Left renal cortex interstitium (tissue), 4 donors: ENCODE results near the gene RANBP3. TPM values are rescaled to one million over a fixed set of nuclear protein-coding genes. Genes with fewer than 3 reads are reported as not detected.
A peak's percentile ranks its signal among the peaks of the same experiment; 100 is the strongest.
"Not testable (repeated sequence)": the region's sequence is repeated elsewhere in the genome, so short reads cannot be mapped to it uniquely, and the experiment has no call there.

ENCODE experiments used
- DNase-seq, 4 donors: peaks; one replicate each; pipeline ENCODE4 v3.0.0-alpha.2; 2013; ENCODE audit warnings: low read depth in 4 of 4, low spot score in 2 of 4, missing footprints in 1 of 4
- polyA plus RNA-seq, 4 donors: library from polyadenylated mRNA; unstranded; fragments of 120-200 nt; gene quantifications; one replicate each; pipeline ENCODE4 v1.2.1, GENCODE V29; 2013; ENCODE audit not compliant: insufficient read length in 4 of 4

RANBP3 gene
- polyA plus RNA-seq, 4 donors, result 67.7 to 73.7 (median 72.4) TPM

DNA sequence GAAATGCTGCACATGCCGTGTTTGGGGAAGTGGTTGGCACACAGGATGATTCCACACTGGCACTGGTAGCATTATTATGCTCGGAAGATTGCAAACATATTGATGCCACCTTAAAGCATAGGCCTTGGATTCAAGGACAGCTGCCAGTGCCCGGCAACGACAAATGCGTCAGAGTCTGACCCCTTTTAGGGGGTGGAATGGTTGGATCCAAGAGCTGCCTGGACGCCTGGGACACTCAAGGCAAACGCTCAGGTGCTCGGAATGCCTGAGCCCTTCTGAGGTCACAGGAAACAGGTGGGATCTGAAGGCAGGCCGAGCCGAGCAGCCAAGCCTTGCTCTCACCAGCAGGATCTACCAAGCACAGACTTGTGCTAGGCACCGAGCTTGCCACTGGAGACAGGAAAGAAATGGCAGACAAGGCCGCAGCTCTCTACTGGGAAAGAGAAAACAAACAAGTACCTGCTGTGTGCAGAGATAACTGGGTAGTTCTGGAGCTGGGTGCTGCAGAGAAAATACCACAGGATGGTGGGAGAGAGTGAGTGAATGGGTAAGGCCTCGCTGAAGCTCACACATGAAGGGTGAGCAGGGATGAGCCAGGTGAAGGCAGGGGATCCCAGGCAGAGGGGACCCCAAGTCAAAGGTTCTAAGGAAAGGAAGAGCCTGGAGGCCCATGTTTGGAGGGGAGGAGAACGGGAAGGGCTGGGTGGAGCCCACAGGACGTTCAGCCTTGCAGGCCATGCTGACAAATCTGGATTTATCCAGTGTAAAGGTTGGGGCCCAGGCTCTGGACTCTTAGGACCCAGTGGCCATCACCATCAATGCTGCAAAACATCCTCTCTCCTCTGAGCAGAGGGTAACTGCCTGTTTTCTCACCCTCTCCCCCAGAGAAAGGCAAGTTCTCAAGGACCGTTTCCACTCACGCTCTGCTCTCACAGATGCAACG, 9.2 kb downstream of the RANBP3 start:
- no peak for DNase-seq

DNA sequence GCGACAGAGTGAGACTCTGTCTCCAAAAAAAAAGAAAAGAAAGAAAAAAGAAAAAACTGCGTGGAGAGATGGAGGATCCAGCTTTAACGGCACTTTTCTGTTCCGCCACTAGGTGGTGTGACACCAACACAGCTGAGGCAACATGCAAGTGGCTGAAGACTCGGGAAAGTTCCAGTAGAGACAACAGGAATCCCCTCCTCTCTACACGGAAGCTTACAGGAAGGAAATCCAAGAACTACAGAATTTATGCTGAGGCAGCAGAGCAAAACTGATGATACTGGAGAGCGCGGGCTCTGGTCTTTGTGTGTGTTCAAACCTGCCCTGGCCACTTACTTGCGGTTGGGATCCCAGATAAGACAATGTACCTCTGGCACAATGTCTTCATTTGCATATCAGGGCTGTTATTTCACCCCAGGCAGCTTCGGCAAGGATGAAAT, 9.9 kb downstream of the RANBP3 start:
- peak in 1 of 4 donors; percentile 51 for DNase-seq

DNA sequence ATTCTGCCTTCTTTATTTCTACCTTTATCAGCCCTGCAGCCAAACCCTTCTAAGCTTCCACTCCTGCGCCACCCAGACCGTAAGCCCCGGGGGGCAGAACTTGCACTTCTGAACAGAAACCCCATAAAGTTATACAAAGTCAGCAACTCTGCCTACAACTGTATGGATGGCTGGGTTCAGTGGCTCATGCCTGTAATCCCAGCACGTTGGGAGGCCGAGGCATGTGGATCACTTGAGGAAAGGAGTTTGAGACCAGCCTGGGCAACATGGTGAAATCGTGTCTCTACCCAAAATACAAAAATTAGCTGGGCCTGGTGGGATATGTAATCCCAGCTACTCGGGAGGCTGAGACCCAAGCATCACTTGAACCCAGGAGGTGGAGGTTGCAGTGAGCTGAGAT, 10.4 kb downstream of the RANBP3 start:
- no peak for DNase-seq

DNA sequence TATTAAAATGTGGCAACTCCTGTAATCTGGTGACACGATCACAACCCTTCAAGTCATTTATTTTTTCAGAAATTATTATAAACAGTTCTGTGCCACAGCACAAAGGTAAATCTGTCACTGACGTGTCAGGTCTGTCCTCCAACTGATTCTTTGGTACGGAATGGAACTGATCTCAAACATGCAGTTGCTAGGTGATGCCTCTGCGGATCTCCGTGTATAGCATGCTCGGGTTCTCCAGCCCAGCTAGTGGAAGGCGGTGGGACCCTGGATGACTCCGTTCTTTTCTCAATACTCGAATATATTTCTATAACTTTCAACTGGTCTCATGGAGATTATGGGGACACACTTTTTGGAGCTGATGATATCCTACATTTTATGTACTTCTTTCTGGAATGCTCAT, 11.0 kb downstream of the RANBP3 start:
- no peak for DNase-seq

DNA sequence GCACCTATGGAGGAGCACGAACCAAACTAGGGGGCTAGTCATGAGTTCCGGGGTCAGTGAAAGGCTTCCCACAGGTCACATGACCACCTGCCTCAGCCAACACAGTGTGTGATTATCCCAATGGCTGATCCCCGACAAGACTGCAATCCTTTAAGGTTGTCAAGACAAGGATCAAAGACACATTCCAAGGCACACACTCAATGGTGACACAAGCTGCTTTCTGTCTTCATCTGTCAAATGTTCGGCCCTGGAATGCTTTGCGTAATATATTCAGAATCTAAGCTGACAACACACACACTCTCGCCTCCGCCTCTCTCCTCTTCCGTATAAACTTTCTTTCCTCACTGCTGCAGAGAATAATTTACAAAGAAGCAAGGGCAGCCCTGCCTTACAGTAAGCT, 11.7 kb downstream of the RANBP3 start:
- no peak for DNase-seq

DNA sequence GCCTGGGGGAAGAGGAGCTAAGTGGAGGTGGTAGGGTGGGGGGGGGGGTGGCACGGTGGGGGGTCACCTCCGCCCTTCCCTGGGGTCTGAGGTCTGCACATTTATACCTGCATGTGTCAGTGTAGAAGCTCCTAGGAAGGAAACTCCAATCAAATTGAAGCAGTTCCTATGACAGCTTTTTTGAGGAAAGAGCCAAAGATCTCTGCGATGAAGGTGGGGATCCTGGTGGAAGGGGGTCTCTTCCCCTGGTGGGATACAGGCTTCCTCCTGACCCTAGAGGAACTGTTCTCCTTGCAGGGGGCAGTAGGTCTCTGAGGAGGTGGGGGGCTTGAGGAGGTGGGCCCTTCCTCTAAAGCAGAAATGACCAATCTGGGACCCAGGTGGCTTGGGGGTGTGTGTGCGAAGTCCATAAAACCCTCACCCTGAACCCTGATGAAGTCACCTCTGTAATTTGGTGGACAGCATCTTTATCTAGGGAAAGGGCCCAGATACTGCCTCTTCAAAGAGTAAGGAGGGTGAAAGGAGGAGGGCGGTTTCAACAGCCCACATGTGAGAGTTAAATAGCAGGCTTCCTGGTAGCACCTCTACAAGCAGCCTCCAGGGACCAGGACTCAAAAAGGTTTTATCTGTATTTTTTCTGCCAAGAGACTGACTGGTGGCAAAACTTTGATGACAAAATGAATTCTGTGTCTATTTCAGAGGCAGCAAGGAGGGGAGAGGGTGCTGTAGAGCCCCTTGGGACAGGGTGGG, 12.9 kb downstream of the RANBP3 start:
- no peak for DNase-seq

DNA sequence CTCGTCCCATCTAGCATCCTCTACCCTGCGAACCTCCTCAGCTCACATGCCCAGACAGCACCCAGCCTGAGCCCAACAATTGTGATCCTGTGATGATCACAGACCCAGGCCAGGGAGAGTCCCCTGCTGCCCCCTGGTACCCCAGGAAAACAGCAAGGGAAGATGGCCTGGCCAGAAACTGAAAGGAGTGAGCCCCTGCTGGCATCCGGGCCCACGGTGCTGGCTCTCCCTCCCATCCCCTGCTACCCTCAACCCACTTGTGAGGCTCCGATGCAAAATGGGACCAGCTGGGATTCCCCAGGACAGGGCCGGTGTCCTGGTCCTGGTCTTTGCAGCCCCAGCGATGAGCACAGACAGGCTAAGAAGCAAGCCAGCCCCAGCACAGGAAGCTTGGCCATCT, 14.1 kb downstream of the RANBP3 start:
- no peak for DNase-seq

DNA sequence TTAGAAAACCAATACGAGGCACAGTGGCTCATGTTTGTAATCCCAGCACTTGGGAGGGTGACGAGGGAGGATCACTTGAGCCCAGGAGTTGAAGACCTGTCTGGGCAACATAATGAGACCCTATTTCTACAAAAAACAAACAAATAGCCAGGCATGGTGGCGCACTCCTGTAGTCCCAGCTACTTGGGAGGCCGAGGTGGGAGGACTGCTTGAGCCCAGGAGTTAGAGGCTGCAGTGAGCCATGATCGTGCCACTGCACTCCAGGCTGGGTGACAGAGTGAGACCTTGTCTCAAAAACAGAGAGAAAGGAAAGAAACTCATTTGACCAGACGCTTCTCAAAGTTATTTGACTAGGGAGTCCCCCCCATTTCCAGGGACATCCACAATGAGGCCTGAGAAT, 14.7 kb downstream of the RANBP3 start:
- DNase-seq, result not testable (repeated sequence)

DNA sequence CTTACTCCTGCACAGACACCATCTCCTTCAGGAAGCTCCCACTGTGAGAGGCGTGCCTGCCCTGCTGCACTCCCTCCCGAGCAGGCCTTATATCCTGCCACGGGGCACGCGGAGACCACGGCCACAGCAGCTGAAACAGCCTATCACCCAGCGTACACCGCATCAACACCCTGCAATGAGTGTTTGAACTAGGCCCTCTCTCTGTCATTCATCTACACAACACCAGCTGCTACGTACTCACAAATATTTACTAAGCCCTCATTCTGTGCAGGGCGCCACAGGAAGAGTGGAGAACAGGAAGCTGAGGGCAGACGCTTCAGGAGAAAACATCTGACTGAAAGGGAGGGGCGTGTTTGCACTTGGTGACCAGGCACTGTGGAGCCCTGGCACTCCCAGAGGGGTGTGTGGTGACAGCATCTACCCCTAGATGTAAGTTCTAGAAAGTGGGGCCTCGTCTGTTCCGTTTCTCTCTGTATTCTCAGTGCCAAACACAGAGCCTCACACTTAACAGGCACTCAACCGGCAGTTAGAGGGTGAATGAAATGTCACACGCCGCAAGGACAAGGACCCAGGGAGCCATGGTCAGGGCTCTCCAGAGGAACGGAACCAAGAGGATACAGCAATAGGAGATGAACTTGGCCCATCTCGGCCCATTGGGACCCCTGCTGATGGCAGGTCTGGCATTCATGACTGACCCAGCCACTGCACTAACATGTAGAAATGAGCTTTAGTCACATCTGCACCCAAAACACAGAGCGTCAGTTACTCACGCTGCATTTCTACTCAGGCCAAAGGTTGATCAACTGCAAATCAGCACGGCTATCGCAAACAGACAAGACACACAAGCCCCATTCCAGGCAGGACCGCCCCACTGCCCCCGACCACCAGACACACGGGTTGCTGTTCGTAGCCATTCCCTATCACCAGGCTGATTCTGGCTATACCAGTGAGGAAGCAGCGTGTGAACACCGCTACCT, 15.7 kb downstream of the RANBP3 start:
- no peak for DNase-seq

DNA sequence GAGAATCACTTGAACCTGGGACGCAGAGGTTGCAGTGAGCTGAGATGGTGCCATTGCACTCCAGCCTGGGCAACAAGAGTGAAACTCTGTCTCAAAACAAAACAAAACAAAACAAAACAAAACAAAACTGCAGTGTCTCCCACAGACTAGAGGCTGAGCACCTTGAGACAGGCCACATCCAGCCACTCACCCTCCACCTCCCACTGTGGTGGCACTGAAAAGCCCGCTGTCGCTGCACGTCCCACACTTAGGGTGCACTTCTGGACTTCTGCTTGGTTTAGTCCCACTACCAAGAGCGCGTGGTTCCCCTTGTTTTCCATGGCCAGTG, 16.3 kb downstream of the RANBP3 start:
- DNase-seq, result not testable (repeated sequence)

DNA sequence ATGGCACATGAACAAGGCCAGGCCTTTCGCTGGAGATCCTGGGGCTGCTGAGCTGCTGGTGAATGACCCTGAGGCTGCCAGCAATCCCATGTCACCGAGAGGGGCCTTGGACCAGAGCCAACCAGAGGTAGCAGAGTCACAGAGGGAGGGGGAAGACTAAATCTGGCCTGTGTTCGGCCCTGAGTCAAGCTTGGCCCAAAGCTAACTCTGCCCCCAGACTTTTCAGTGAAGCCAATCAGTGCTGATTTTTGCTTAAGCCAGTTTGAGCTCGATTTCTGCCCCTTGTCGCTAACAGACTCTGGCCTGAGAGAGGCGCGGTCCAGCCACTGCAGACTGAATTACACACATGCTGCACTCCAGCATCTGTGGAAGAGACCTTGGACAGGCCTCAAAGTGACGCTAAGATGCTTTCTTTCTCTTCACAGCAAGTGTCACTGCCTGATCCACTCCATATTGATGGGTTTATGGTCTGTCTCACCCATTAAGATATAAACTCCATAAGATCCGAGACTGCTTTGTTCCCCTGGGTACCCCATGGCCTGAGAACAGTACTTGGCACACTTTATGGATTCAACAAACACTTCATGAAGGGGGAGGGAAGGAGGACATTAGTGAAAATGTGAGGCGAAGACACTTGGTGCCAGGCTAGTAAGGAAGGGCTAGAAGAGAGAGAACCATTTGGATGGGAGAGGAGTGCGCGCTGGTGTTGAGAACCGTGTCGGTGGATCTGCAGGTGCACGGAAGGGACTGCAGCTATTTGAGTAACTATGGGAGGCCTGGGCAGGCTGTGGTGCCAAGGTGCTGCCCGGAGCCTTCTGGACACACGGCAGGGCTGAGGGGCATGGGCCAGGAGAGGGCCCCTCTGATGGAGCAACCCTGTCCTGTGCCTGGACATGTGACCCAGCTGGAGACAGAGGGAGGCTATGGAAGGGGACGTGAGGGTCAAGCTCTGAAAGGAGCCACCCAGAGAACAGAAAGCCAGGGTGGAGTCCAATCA, 17.6 kb downstream of the RANBP3 start:
- no peak for DNase-seq

DNA sequence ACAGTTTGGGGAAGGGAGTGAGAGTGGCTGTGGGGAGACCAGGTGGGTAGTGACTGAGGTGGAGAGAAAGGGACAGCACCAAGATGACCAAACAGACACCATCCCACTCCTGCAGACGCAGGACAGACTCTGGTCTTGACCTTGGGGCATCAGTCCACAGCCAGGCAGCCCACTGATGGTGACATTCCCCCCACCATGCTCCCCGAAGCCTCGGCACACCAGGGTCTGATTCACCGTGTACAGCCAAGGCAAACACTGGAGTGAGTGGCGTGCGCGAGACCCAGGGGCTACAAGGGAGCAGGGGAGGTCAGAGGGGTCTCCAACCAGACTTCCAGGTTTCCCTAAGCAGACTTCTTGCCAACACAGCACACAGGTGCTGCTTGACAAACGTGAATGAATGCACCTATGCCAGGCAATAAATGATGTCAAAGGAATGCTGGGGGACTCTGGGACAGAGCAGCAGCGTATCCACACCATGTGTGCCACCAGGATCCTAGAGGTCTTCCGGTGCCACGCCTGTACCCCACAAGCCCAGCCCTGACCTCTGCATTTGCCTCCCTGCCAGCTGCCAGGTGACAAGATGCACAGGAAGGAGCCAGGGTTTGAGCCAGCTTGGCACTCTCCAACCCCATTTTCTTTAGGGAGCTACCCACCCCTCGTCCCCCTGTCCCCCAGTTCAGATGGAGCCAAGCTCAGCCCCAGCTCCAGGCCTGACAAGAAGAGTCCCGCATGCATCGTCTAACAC, 18.5 kb downstream of the RANBP3 start:
- no peak for DNase-seq

DNA sequence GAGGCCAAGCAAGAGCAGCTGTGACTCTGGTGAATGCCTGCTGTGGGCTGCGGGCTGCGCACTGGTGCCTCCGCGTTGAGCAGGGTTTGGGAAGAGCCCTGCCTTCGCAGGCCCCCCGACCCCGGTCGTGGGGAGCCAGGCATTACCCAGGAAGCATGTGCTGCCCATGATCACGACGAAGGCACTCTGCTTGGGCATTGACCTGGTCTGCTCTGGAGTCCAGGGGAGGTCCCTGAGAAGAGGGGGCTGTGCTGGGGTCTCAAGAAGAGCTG, 19.2 kb downstream of the RANBP3 start:
- no peak for DNase-seq

DNA sequence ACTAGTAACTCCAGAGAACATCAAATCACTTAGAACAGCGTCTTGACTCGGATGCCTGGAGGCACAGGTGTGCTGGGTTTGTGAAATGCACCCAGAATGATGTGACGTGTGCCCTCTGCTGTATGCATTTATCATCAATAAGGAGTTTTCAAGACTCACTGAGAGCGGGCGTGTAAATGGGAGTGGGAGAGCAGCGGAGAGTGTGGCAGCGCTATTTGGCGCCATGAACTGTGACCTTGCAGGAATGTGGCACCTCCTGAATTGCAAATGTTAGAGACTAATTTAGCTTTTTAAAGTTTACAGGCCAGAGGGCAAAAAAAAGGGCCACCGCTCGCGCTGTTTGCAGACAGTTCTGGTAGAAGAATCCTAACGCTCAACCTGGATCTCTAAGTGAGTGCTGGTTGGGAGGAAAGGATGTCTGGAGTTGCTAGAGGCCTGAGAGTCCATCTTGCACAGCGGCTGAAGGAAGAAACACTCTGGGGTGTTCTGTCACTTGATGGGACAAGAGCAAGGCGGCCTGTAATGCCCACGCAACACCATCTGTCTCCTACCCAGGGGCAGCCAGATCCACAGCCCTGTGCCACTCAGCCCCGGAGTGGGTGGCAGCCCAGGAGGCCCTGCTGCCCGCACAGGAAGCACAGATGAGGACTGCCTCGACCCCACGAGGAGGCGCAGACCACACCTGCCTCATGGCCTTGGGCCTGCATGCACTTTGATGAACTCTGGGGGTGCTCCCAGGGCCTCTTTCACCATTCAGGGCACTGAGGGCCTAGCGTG, 19.7 kb downstream of the RANBP3 start:
- no peak for DNase-seq

DNA sequence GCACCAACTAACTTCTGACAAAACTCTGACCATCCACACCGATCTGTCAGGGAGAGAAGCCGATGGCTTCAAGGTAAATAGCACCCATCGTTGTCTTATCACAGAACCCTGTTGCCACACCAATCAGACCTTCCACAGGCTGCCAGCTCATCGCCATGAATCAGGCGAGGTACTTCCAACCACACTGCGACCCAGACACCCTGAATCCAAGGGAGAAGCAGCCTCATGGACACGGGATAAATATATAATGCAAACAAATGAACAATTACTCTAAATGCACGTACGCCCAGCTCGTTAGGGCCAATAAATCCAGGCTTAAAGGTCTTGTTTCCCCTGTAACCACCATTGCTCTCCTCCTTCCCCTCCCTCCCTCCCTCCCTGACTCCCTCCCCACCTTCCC, 20.8 kb downstream of the RANBP3 start:
- no peak for DNase-seq

DNA sequence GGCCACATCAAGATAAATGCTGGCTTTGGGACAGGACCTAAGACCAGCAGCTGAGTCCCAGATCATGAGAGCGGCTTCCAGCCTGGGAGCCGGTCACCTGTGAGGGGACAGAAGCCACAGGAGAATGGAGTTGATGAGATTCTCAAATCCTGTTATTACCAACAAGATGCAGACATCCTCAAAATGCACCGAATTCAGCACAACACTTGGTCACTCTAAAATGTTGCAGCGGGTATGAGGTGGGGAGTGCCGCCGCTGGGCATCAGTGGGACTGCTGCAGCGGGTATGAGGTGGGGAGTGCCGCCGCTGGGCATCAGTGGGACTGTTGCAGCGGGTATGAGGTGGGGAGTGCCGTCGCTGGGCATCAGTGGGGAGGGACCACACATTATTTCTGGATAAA, 21.2 kb downstream of the RANBP3 start:
- DNase-seq, result no peak

DNA sequence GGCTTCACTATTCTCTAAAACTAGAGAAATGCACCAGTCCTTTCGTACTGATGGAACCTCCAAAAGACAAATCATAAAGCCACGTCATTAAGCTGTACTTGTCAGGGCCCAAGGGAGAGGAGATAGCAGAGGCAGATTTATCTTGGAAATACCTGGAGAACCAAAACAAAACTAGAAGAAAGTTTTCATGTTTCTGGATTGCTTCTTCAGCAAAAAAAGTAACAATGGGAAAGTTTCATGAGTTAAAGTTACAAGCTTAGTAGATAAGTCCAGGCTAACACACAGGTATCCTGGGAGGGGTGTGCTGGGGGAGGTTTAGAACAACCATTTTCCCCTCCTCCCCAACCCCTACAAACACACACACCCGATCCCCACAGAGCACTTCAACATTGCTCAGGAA, 21.6 kb downstream of the RANBP3 start:
- DNase-seq, result no peak

DNA sequence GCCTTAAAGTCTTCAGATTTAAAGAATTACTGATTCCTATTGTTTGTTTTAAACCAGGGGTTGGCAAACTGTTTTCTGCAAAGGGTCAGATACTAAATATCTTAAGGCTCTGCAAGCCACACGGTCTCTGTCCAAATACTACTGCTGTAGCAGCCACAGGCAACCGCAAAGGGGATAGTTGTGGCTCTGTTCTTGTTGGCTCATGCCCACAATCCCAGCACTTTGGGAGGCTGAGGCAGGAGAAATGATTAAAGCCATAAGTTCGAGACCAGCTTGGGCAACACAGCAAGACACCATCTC, 22.4 kb downstream of the RANBP3 start:
- DNase-seq, result no peak

DNA sequence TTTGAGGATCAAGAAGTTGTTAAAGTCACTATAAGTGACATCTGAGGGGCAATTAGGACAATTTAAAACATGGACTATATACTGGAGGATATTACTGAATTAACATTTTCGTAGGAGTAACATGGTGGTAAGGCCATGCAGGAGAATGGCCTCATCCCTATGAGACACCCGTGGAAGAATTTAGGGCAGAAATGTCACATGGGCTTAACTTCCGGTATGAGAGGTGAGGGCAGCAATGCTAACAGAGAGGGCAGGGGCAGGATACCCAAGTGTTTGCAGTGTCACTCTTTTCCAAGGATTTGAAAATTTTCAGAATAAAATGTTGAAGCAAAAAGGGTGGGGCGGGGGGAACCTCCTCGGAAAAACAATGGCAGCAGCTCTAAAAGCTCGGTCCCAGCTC, 23.6 kb downstream of the RANBP3 start:
- no peak for DNase-seq
